GM10266 (cell line): Measurements from ENCODE around the gene ZSCAN5A.

Source experiments
- DNase-seq: peaks from one replicate; pipeline ENCODE4 v3.0.0; 2012; ENCODE audit errors: extremely low spot score
- CTCF ChIP-seq: IDR thresholded peaks from 2 replicates; pipeline ENCODE4 v1.5.1; 2012; ENCODE audit warnings: mild to moderate bottlenecking, low read depth; ENCODE audit not compliant: control insufficient read depth, insufficient read depth; ENCODE audit errors: missing control alignments

ZSCAN5A gene

GRCh38 chr19:56321989-56322440 lies 7.4 kb upstream of the ZSCAN5A start:
- TF ChIP-seq CTCF = no peak
- DNase-seq = no peak

- DNase-seq = no peak
- no peak for TF ChIP-seq CTCF
Measured at GRCh38 chr19:56321254-56321988, 6.8 kb upstream of the ZSCAN5A start.

GRCh38 chr19:56319991-56320390 lies 5.4 kb upstream of the ZSCAN5A start:
- TF ChIP-seq CTCF = no peak
- DNase-seq = no peak

GRCh38 chr19:56317749-56318148 lies 3.1 kb upstream of the ZSCAN5A start:
- no peak for DNase-seq
- no peak for TF ChIP-seq CTCF

GRCh38 chr19:56316728-56317127 lies 2.1 kb upstream of the ZSCAN5A start:
- no peak for DNase-seq
- TF ChIP-seq CTCF = no peak

- DNase-seq = peak; percentile 86
- no peak for TF ChIP-seq CTCF
Measured at GRCh38 chr19:56315077-56315828, 614 bp upstream of the ZSCAN5A start.

GRCh38 chr19:56314018-56314380 lies 640 bp downstream of the ZSCAN5A start:
- peak; percentile 11 for DNase-seq
- no peak for TF ChIP-seq CTCF
